ENCODE results near the gene TEX44.
"Not testable (repeated sequence)": the region's sequence is repeated elsewhere in the genome, so short reads cannot be mapped to it uniquely, and the experiment has no call there.

TEX44 gene

GRCh38 chr2:231592636-231593145, at the start of gene TEX44:
TEX44 (plus strand) TSS chr2:231592864; CDS start chr2:231592952, 88 bp downstream.
- no peak for DNase-seq (ENCODE audit: extremely low read depth in 1 of 2, low read depth in 1 of 2)

- peak; percentile 53 to 75 for DNase-seq (ENCODE audit: extremely low read depth in 1 of 2, low read depth in 1 of 2)
Measured at GRCh38 chr2:231545105-231545902, 47.4 kb upstream of the TEX44 start.

- DNase-seq (ENCODE audit: extremely low read depth in 1 of 2, low read depth in 1 of 2) = no peak
Measured at GRCh38 chr2:231546014-231546715, 46.5 kb upstream of the TEX44 start.

- DNase-seq (ENCODE audit: extremely low read depth in 1 of 2, low read depth in 1 of 2) = no peak
Measured at GRCh38 chr2:231547315-231548110, 45.2 kb upstream of the TEX44 start.

GRCh38 chr2:231548752-231549151, 43.9 kb upstream of the TEX44 start:
- DNase-seq (ENCODE audit: extremely low read depth in 1 of 2, low read depth in 1 of 2) = no peak

- no peak for DNase-seq (ENCODE audit: extremely low read depth in 1 of 2, low read depth in 1 of 2)
Measured at GRCh38 chr2:231549446-231550239, 43.0 kb upstream of the TEX44 start.

GRCh38 chr2:231552752-231553151, 39.9 kb upstream of the TEX44 start:
- DNase-seq (ENCODE audit: extremely low read depth in 1 of 2, low read depth in 1 of 2) = no peak

GRCh38 chr2:231554327-231554726, 38.3 kb upstream of the TEX44 start:
- DNase-seq (ENCODE audit: extremely low read depth in 1 of 2, low read depth in 1 of 2) = no peak

- no peak for DNase-seq (ENCODE audit: extremely low read depth in 1 of 2, low read depth in 1 of 2)
Measured at GRCh38 chr2:231554748-231555545, 37.7 kb upstream of the TEX44 start.

- not testable (repeated sequence) for DNase-seq (ENCODE audit: extremely low read depth in 1 of 2, low read depth in 1 of 2)
Measured at GRCh38 chr2:231556496-231556895, 36.2 kb upstream of the TEX44 start.

- DNase-seq (ENCODE audit: extremely low read depth in 1 of 2, low read depth in 1 of 2) = no peak
Measured at GRCh38 chr2:231556981-231557380, 35.7 kb upstream of the TEX44 start.

- peak in 1 of 2 donors; percentile 29 for DNase-seq (ENCODE audit: extremely low read depth in 1 of 2, low read depth in 1 of 2)
Measured at GRCh38 chr2:231557571-231558217, 35.0 kb upstream of the TEX44 start.

GRCh38 chr2:231563378-231563961, 29.2 kb upstream of the TEX44 start:
- peak in 1 of 2 donors; percentile 39 for DNase-seq (ENCODE audit: extremely low read depth in 1 of 2, low read depth in 1 of 2)

GRCh38 chr2:231565887-231566594, 26.6 kb upstream of the TEX44 start:
- DNase-seq (ENCODE audit: extremely low read depth in 1 of 2, low read depth in 1 of 2) = no peak

GRCh38 chr2:231567159-231567558, 25.5 kb upstream of the TEX44 start:
- no peak for DNase-seq (ENCODE audit: extremely low read depth in 1 of 2, low read depth in 1 of 2)

GRCh38 chr2:231568098-231568784, 24.4 kb upstream of the TEX44 start:
- DNase-seq (ENCODE audit: extremely low read depth in 1 of 2, low read depth in 1 of 2) = no peak

GRCh38 chr2:231568785-231569435, 23.8 kb upstream of the TEX44 start:
- no peak for DNase-seq (ENCODE audit: extremely low read depth in 1 of 2, low read depth in 1 of 2)

Measured in stimulated activated CD8-positive, alpha-beta memory T cell treated with anti-CD3 and anti-CD28 coated beads, Interleukin-7, amount 100 ng/mL, for 48 hours (primary cell).